Ascending aorta (tissue), 2 donors: ENCODE results near the gene MYO5C. TPM values are rescaled to one million over a fixed set of nuclear protein-coding genes. Genes with fewer than 3 reads are reported as not detected.

Experiments
- DNase-seq, 2 donors: peaks; one replicate each; pipeline ENCODE4 v3.0.0-alpha.2; 2019; ENCODE audit warnings: low spot score in 2 of 2
- H3K27ac ChIP-seq, 2 donors: fragments of 200-600 bp; sonication (generic); one replicate each; pipeline ENCODE4 v1.5.1; 2016 to 2017; ENCODE audit warnings: mild to moderate bottlenecking in 1 of 2
- H3K27me3 ChIP-seq: fragments of 200-600 bp; sonication (generic); one replicate; pipeline ENCODE4 v1.5.1; 2017
- H3K36me3 ChIP-seq, 2 donors: fragments of 200-600 bp; sonication (generic); one replicate each; pipeline ENCODE4 v1.5.1; 2016
- H3K4me1 ChIP-seq, 2 donors: fragments of 200-600 bp; sonication (generic); one replicate each; pipeline ENCODE4 v1.5.1; 2016 to 2017; ENCODE audit warnings: mild to moderate bottlenecking in 1 of 2
- H3K4me3 ChIP-seq, 2 donors: fragments of 200-600 bp; sonication (generic); one replicate each; pipeline ENCODE4 v1.5.1; 2016 to 2017; ENCODE audit warnings: mild to moderate bottlenecking in 1 of 2
- H3K9me3 ChIP-seq, 2 donors: fragments of 200-600 bp; sonication (generic); one replicate each; pipeline ENCODE4 v1.5.1; 2016
- intact Hi-C: fragments of 100-400 bp; cut with DNase I; formaldehyde crosslinking; loops from one replicate; pipeline ENCODE4 v1.15.1; 2023
- total RNA-seq: library from RNA; depleted of rRNA; stranded (reverse); fragments of >200 nt; gene quantifications from one replicate; pipeline ENCODE4 v1.1.0, GENCODE V29; 2016
- TF ChIP-seq, protein P1 (sequence below), 3 experiments: fragments of 200-600 bp in 2 of 3; fragments of 450-650 bp in 1 of 3; sonication (generic) in 2 of 3; IDR thresholded peaks; one replicate each; pipeline ENCODE4 v1.5.1; 2016 to 2019; ENCODE audit warnings: antibody characterized with exemption in 3 of 3, mild to moderate bottlenecking in 1 of 3, moderate library complexity in 1 of 3

Gene MYO5C
- total RNA-seq, 1 donor from 2014 or later = 11.0 TPM

DNA sequence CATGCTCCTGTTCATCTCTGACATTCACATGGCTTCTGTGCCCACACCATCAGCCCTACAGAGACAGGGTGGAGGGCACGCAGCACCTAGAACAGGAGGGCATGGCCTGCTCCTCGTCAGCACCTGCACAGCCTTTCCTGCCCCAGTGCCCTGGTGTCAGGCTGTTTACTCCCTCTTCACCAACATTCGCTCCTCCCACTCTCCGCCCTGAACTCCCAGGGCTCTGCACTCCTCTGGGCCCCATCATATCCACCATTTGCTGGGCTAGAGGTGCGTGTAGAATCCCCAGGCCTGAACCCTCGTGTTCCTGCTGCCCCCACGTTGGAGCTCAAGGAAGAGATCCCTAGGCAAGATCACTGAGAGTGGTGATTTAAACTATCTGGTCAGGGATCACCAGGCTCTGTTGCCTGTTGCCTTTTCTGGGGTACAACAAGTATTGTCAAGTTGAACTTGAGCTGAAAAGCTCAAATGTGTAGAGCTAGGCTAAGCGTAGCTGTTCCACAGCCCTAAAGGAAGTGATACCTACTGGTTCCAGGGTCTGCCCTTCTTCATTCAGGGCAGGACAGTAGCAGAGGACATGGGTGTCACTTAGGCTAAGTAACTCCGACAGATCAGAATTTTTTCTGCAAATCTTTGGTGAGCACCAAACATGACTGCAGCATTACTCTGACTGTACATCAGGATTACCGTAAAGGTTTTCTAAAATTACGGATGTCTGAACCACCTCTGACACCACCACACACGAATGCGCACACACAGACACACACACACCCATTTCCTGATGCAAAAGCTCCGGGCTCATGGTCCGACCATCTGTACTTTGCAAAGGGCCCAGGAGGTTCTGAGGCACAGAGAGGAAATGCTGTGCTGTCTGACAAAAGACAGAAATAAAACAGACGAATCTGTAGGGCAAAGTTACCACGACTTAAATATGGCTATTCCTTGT is 60.7 kb downstream of the MYO5C start:
- Histone ChIP-seq H3K9me3 (no peaks in the 10 kb centered on the region), H3K4me3 (no peak overlapping the region), H3K27me3 (no peaks in the 10 kb centered on the region), H3K36me3 (no peaks in the 10 kb centered on the region), H3K4me1 (no peaks in the 10 kb centered on the region), H3K27ac (no peak overlapping the region)
- intact Hi-C loops = no loop called here
- TF ChIP-seq, protein P1, sequence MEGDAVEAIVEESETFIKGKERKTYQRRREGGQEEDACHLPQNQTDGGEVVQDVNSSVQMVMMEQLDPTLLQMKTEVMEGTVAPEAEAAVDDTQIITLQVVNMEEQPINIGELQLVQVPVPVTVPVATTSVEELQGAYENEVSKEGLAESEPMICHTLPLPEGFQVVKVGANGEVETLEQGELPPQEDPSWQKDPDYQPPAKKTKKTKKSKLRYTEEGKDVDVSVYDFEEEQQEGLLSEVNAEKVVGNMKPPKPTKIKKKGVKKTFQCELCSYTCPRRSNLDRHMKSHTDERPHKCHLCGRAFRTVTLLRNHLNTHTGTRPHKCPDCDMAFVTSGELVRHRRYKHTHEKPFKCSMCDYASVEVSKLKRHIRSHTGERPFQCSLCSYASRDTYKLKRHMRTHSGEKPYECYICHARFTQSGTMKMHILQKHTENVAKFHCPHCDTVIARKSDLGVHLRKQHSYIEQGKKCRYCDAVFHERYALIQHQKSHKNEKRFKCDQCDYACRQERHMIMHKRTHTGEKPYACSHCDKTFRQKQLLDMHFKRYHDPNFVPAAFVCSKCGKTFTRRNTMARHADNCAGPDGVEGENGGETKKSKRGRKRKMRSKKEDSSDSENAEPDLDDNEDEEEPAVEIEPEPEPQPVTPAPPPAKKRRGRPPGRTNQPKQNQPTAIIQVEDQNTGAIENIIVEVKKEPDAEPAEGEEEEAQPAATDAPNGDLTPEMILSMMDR (IDR thresholded peaks at IDR 0.05) = no peak
- no peak for DNase-seq

- Histone ChIP-seq H3K27ac (no peak overlapping the region), H3K36me3 (no peaks in the 10 kb centered on the region), H3K27me3 (no peaks in the 10 kb centered on the region), H3K4me3 (no peak overlapping the region), H3K9me3 (no peaks in the 10 kb centered on the region), H3K4me1 (no peaks in the 10 kb centered on the region)
- TF ChIP-seq, protein P1 (IDR thresholded peaks at IDR 0.05) = no peak
- intact Hi-C loops = no loop called here
- DNase-seq = no peak
These were observed 62.2 kb downstream of the MYO5C start for GRCh38 chr15:52233405-52233804.

GRCh38 chr15:52232327-52232726 is 63.3 kb downstream of the MYO5C start:
- H3K4me3 ChIP-seq = no peak overlapping the region
- TF ChIP-seq, protein P1 (IDR thresholded peaks at IDR 0.05) = no peak
- H3K27ac ChIP-seq = no peak overlapping the region
- no peaks in the 10 kb centered on the region for H3K36me3 ChIP-seq
- intact Hi-C loops = no loop called here
- no peak for DNase-seq
- no peaks in the 10 kb centered on the region for H3K9me3 ChIP-seq
- no peaks in the 10 kb centered on the region for H3K27me3 ChIP-seq
- no peaks in the 10 kb centered on the region for H3K4me1 ChIP-seq

- no peak overlapping the region for H3K27ac ChIP-seq
These were observed 65.5 kb downstream of the MYO5C start for GRCh38 chr15:52230073-52230472.

DNA sequence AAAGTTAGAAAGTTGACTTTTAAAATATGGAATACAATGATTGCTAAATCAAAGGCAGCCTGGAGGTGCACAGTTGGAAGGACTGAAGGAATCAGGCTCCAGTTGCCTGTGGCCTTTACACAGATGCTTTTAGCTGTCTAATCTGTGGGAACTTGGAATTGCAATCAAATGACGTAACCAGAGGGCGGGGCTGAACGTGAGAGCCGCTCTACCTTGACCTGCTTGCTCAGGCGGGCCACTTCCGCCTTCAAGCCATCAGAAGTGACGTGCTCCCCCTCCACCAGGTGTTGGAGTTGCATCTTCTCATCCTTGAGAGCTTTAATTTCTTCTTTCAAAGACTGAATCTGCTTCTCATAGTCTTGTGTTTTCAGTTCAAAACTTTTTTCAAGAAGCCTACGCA is 66.7 kb downstream of the MYO5C start:
- no peaks in the 10 kb centered on the region for H3K27me3 ChIP-seq
- no peak for DNase-seq
- no peaks in the 10 kb centered on the region for H3K36me3 ChIP-seq
- no peak overlapping the region for H3K4me3 ChIP-seq
- no peaks in the 10 kb centered on the region for H3K9me3 ChIP-seq
- no peak overlapping the region for H3K27ac ChIP-seq
- TF ChIP-seq, protein P1 (IDR thresholded peaks at IDR 0.05) = no peak
- intact Hi-C loops = no loop called here
- H3K4me1 ChIP-seq = no peaks in the 10 kb centered on the region

More at GRCh38 chr15:52230073-52230472, 65.5 kb downstream of the MYO5C start:
- Histone ChIP-seq H3K36me3 (no peaks in the 10 kb centered on the region), H3K27me3 (no peaks in the 10 kb centered on the region), H3K4me3 (no peak overlapping the region), H3K4me1 (no peaks in the 10 kb centered on the region), H3K9me3 (no peaks in the 10 kb centered on the region)
- intact Hi-C loops = no loop called here
- DNase-seq = no peak
- TF ChIP-seq, protein P1 (IDR thresholded peaks at IDR 0.05) = no peak
